HepG2 (cell line): Measurements from ENCODE around the gene SIK3. TPM values are rescaled to one million over a fixed set of nuclear protein-coding genes. Genes with fewer than 3 reads are reported as not detected.

Experiments
- ARID2 ChIP-seq: sonication (generic); formaldehyde crosslinking; IDR thresholded peaks from 2 replicates; pipeline ENCODE4 v1.8.1; 2022; ENCODE audit warnings: mild to moderate bottlenecking, missing genetic modification reagents, borderline replicate concordance
- BRCA1 ChIP-seq: sonication (generic); formaldehyde crosslinking; IDR thresholded peaks from 2 replicates; pipeline ENCODE4 v1.4.0; 2020; ENCODE audit warnings: missing genetic modification reagents
- MIER2 ChIP-seq: IDR thresholded peaks from 2 replicates; pipeline ENCODE4 v1.6.1; 2016; ENCODE audit warnings: missing biosample characterization, missing genetic modification reagents
- NCOA1 ChIP-seq: sonication (generic); formaldehyde crosslinking; IDR thresholded peaks from 2 replicates; pipeline ENCODE4 v1.9.0; 2021; ENCODE audit warnings: missing genetic modification reagents
- NFE2 ChIP-seq: sonication (generic); formaldehyde crosslinking; IDR thresholded peaks from 2 replicates; pipeline ENCODE4 v1.4.0; 2020; ENCODE audit warnings: missing genetic modification reagents
- NFYB ChIP-seq: sonication (generic); formaldehyde crosslinking; IDR thresholded peaks from 2 replicates; pipeline ENCODE4 v1.4.0; 2020; ENCODE audit warnings: missing genetic modification reagents
- RARA ChIP-seq: IDR thresholded peaks from 2 replicates; pipeline ENCODE4 v1.6.1; 2016; ENCODE audit warnings: missing genetic modification reagents, missing compliant biosample characterization
- RXRA ChIP-seq: sonication (generic); formaldehyde crosslinking; IDR thresholded peaks from 2 replicates; pipeline ENCODE4 v1.5.1; 2020; ENCODE audit warnings: missing genetic modification reagents
- SP2 ChIP-seq: sonication (generic); formaldehyde crosslinking; IDR thresholded peaks from 2 replicates; pipeline ENCODE4 v1.5.1; 2020; ENCODE audit warnings: mild to moderate bottlenecking, missing genetic modification reagents
- TAF1 ChIP-seq: sonication (generic); formaldehyde crosslinking; IDR thresholded peaks from 2 replicates; pipeline ENCODE4 v1.4.0; 2020; ENCODE audit warnings: missing genetic modification reagents
- TAF15 ChIP-seq: fragments of 200-400 bp; formaldehyde crosslinking; IDR thresholded peaks from one replicate; pipeline ENCODE4 v1.6.1; 2018; ENCODE audit warnings: mild to moderate bottlenecking, low read depth, low read length; ENCODE audit not compliant: poor library complexity, severe bottlenecking
- ZKSCAN8 ChIP-seq: IDR thresholded peaks from 2 replicates; pipeline ENCODE4 v1.6.1; 2016; ENCODE audit warnings: borderline replicate concordance, missing genetic modification reagents, missing compliant biosample characterization
- ZNF124 ChIP-seq: sonication (generic); formaldehyde crosslinking; IDR thresholded peaks from 2 replicates; pipeline ENCODE4 v1.4.0; 2020; ENCODE audit warnings: missing genetic modification reagents
- ZNF253 ChIP-seq: sonication (generic); formaldehyde crosslinking; IDR thresholded peaks from 2 replicates; pipeline ENCODE4 v1.8.0; 2022; ENCODE audit warnings: mild to moderate bottlenecking, missing genetic modification reagents, borderline replicate concordance
- ZNF501 ChIP-seq: sonication (generic); formaldehyde crosslinking; IDR thresholded peaks from 2 replicates; pipeline ENCODE4 v1.5.1; 2020; ENCODE audit warnings: mild to moderate bottlenecking, moderate library complexity, missing genetic modification reagents
- ZNF550 ChIP-seq: sonication (generic); formaldehyde crosslinking; IDR thresholded peaks from 2 replicates; pipeline ENCODE4 v1.4.0; 2020; ENCODE audit warnings: mild to moderate bottlenecking, missing genetic modification reagents, borderline replicate concordance
- ZNF737 ChIP-seq: sonication (generic); formaldehyde crosslinking; IDR thresholded peaks from 2 replicates; pipeline ENCODE4 v1.5.0; 2020; ENCODE audit warnings: missing genetic modification reagents, mild to moderate bottlenecking, borderline replicate concordance
- ZNF766 ChIP-seq: sonication (generic); formaldehyde crosslinking; IDR thresholded peaks from 2 replicates; pipeline ENCODE4 v1.5.0; 2020; ENCODE audit warnings: missing genetic modification reagents, borderline replicate concordance
- polyA plus RNA-seq, 8 experiments: library from polyadenylated mRNA; depleted of rRNA in 3 of 8; stranded (reverse) in 7 of 8; unstranded in 1 of 8; fragments of >200 nt; fragmentation: Illumina TruSeq in 4 of 8; extraction: Trizol in 4 of 8; gene quantifications; 2 replicates each; pipeline versions ENCODE4 v1.2.1 to v1.2.3, GENCODE V29; 2011 to 2016; ENCODE audit warnings: low read depth in 4 of 8, missing spikeins in 1 of 8, mixed read lengths in 1 of 8; ENCODE audit not compliant: insufficient read depth in 1 of 8
- total RNA-seq, 5 experiments: library from RNA; depleted of rRNA; stranded (reverse); fragments of >200 nt; fragmentation: Illumina TruSeq; extraction: Trizol; gene quantifications; 2 replicates each; pipeline ENCODE4 v1.2.3, GENCODE V29; 2016; ENCODE audit warnings: low read depth in 1 of 5
- TF ChIP-seq, protein P1 (sequence below): IDR thresholded peaks from 2 replicates; pipeline ENCODE4 v1.6.1; 2016; ENCODE audit warnings: missing genetic modification reagents, missing compliant biosample characterization
- TF ChIP-seq, protein P2 (sequence below): IDR thresholded peaks from 2 replicates; pipeline ENCODE4 v1.6.1; 2016; ENCODE audit warnings: missing compliant biosample characterization, missing genetic modification reagents, borderline replicate concordance
- TF ChIP-seq, protein P3 (sequence below): sonication (generic); formaldehyde crosslinking; IDR thresholded peaks from 2 replicates; pipeline ENCODE4 v1.4.0; 2020; ENCODE audit warnings: missing genetic modification reagents, borderline replicate concordance
- TF ChIP-seq, protein P4 (sequence below): sonication (generic); formaldehyde crosslinking; IDR thresholded peaks from 2 replicates; pipeline ENCODE4 v1.5.1; 2020; ENCODE audit warnings: mild to moderate bottlenecking, missing genetic modification reagents

Gene SIK3
- total and polyA plus RNA-seq, 2 of the 13 experiments (the other 11 are each of a cell fraction or from before 2014, with no cell fraction given) = 5.7 to 9.8 TPM

DNA sequence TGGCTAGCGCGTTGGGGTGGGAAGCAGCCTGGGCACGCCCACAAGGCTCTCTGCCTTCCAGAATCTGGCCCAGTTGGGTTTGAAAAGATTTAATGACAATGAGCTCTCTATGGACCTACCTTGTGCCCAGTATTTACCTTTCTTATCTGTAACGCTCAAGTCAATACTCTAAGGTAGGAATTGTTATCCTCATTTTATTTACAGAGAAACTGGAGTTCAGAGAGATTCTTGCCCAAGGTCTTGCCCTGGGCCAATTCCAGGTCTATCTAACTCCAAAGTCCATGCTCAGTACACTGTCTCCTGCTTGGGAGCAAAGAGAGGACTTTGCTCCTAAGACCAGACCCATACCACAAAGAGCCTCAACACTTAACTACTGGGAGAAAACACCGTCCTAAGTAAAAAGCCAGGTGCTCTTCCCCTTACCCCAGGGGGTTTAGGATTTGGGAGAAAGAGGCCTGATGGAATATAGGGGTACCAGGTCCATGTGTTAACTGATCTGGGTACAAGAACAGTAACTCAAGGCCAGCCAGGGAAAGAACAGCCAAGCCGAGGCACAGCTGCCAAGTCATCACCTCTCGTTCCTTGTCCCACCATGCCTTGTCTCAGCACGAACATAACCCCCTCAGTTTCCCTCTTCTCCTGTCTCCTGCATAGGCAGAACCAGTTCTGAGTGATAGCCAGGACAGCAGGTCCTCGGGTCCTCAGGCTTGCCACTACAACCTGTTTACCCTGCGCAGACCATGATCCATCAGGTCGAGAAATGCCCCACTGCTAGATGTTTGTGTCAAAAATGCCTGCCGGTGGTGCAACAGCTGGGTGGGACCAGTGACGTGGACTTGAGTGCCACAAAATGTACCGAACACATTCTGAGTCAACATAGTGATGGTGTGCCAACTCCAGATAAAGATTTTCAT lies 289.7 kb downstream of the SIK3 start (continued):
- TF ChIP-seq RXRA (CRISPR knock-in tag) = peak; percentile 77; the same call in 1 of the 2 replicates
- no peak; the same call in 1 of the 2 replicates for TF ChIP-seq TAF1 (CRISPR knock-in tag)
- no peak for TF ChIP-seq TAF15
- no peak for TF ChIP-seq ZNF766 (CRISPR knock-in tag)
- no peak; the same call in 1 of the 2 replicates for TF ChIP-seq NFYB (CRISPR knock-in tag)
- TF ChIP-seq, protein P1, sequence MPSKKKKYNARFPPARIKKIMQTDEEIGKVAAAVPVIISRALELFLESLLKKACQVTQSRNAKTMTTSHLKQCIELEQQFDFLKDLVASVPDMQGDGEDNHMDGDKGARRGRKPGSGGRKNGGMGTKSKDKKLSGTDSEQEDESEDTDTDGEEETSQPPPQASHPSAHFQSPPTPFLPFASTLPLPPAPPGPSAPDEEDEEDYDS (CRISPR knock-in tag) = peak; percentile 35; the same call in 1 of the 2 replicates
- no peak for TF ChIP-seq ZNF550
- TF ChIP-seq, protein P2, sequence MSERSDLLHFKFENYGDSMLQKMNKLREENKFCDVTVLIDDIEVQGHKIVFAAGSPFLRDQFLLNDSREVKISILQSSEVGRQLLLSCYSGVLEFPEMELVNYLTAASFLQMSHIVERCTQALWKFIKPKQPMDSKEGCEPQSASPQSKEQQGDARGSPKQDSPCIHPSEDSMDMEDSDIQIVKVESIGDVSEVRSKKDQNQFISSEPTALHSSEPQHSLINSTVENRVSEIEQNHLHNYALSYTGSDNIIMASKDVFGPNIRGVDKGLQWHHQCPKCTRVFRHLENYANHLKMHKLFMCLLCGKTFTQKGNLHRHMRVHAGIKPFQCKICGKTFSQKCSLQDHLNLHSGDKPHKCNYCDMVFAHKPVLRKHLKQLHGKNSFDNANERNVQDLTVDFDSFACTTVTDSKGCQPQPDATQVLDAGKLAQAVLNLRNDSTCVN (CRISPR knock-in tag) = no peak; the same call in 1 of the 2 replicates
- no peak for TF ChIP-seq ZNF501
- peak; percentile 61; the same call in 1 of the 2 replicates for TF ChIP-seq MIER2
- TF ChIP-seq NCOA1 = peak; percentile 92
- peak; percentile 70 for TF ChIP-seq ZKSCAN8 (CRISPR knock-in tag)
- peak; percentile 96 for TF ChIP-seq RARA (CRISPR knock-in tag)
- 0 out of 2 replicates have a peak, but pooled peaks have one; percentile 36 for TF ChIP-seq BRCA1 (CRISPR knock-in tag)
- TF ChIP-seq ZNF253 (CRISPR knock-in tag) = no peak
- TF ChIP-seq, protein P3, sequence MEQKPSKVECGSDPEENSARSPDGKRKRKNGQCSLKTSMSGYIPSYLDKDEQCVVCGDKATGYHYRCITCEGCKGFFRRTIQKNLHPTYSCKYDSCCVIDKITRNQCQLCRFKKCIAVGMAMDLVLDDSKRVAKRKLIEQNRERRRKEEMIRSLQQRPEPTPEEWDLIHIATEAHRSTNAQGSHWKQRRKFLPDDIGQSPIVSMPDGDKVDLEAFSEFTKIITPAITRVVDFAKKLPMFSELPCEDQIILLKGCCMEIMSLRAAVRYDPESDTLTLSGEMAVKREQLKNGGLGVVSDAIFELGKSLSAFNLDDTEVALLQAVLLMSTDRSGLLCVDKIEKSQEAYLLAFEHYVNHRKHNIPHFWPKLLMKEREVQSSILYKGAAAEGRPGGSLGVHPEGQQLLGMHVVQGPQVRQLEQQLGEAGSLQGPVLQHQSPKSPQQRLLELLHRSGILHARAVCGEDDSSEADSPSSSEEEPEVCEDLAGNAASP (CRISPR knock-in tag) = peak; percentile 94
- TF ChIP-seq SP2 = no peak
- TF ChIP-seq ARID2 (CRISPR knock-in tag) = peak; percentile 80; the same call in 1 of the 2 replicates
- TF ChIP-seq ZNF737 (CRISPR knock-in tag) = 0 out of 2 replicates have a peak, but pooled peaks have one; percentile 35
- TF ChIP-seq, protein P4, sequence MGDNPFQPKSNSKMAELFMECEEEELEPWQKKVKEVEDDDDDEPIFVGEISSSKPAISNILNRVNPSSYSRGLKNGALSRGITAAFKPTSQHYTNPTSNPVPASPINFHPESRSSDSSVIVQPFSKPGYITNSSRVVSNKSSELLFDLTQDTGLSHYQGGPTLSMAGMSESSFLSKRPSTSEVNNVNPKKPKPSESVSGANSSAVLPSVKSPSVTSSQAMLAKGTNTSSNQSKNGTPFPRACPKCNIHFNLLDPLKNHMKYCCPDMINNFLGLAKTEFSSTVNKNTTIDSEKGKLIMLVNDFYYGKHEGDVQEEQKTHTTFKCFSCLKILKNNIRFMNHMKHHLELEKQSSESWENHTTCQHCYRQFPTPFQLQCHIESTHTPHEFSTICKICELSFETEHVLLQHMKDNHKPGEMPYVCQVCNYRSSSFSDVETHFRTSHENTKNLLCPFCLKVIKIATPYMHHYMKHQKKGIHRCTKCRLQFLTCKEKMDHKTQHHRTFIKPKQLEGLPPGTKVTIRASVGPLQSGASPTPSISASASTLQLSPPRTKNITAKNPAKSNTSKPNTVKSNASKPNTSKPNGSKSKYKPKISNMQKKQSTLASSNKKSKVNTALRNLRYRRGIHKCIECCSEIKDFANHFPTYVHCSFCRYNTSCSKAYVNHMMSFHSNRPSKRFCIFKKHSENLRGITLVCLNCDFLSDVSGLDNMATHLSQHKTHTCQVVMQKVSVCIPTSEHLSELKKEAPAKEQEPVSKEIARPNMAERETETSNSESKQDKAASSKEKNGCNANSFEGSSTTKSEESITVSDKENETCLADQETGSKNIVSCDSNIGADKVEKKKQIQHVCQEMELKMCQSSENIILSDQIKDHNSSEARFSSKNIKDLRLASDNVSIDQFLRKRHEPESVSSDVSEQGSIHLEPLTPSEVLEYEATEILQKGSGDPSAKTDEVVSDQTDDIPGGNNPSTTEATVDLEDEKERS = peak; percentile 70; the same call in 1 of the 2 replicates
- no peak for TF ChIP-seq NFE2 (CRISPR knock-in tag)
- TF ChIP-seq ZNF124 = peak; percentile 73; the same call in 1 of the 2 replicates
